K562 (cell line): ENCODE data around the gene GTF3C6. TPM values are rescaled to one million over a fixed set of nuclear protein-coding genes. Genes with fewer than 3 reads are reported as not detected.
A peak's percentile ranks its signal among the peaks of the same experiment; 100 is the strongest.

Source experiments
- ATAC-seq: fragments of 200-7000 bp; cut with Tn5 transposase; 3 replicates; pipeline ENCODE4 v1.9.1; 2020; ENCODE audit warnings: moderate library complexity
- BruUV-seq: library from RNA; stranded (reverse); fragments of 400-500 nt; replicated peaks from 2 replicates; lab custom pipeline; 2021; lab: Mats Ljungman, UMichigan
- CTCF ChIA-PET: fragments of 300-600 bp; formaldehyde crosslinking; extraction: SDS; loops from one replicate; lab custom pipeline; 2021; ENCODE audit warnings: low intra/inter-chr PET ratio; lab: Yijun Ruan, JAX
- POLR2A ChIA-PET: fragments of 300-600, 350-650 bp; sonication (Branson Sonifier 250); formaldehyde crosslinking; extraction: SDS; loops from one replicate; lab custom pipeline; 2021; ENCODE audit warnings: antibody characterized with exemption, inconsistent platforms; lab: Yijun Ruan, JAX
- DNase-seq, 4 experiments: peaks; one replicate each; pipeline versions ENCODE4 v3.0.0 to v3.0.0-alpha.2; 2011 to 2018; ENCODE audit warnings: low spot score in 3 of 4, mixed read lengths in 3 of 4; ENCODE audit errors: extremely low read depth in 1 of 4
- FAIRE-seq: peaks from 2 replicates; lab custom pipeline; 2011; peaks lifted over from hg19 to GRCh38; lab: Jason Lieb, UNC
- H2AFZ ChIP-seq: 2 replicates; pipeline ENCODE4 v1.6.0; 2011; ENCODE audit warnings: low read depth, low read length, control low read depth, inconsistent platforms
- H3K27ac ChIP-seq: fragments of 200-600 bp; 3 replicates; pipeline ENCODE4 v1.8.0; 2011; ENCODE audit warnings: low read depth, mild to moderate bottlenecking, control low read depth, inconsistent platforms, low read length, moderate library complexity, mixed read lengths; ENCODE audit errors: extremely low read depth
- H3K27me3 ChIP-seq, 2 experiments: fragments of 300-600 bp in 1 of 2; 2 replicates in 1 of 2; 3 replicates in 1 of 2; pipeline versions ENCODE4 v1.6.0 to v1.8.0; 2011; ENCODE audit warnings: inconsistent platforms in 2 of 2, low read length in 2 of 2, mild to moderate bottlenecking in 1 of 2, mixed read lengths in 1 of 2, moderate library complexity in 1 of 2; ENCODE audit not compliant: control insufficient read depth in 2 of 2, insufficient read depth in 2 of 2
- H3K36me3 ChIP-seq: fragments of 300-600 bp; 3 replicates; pipeline ENCODE4 v1.8.0; 2011; ENCODE audit warnings: mild to moderate bottlenecking, low read length, inconsistent platforms; ENCODE audit not compliant: control insufficient read depth, insufficient read depth
- H3K4me1 ChIP-seq, 2 experiments: fragments of 200-600 bp in 1 of 2; replicated peaks in 1 of 2; 2 replicates in 1 of 2; 3 replicates in 1 of 2; pipeline versions ENCODE4 v1.5.1 to v1.8.0; 2011; ENCODE audit warnings: inconsistent platforms in 2 of 2, low read length in 2 of 2, mild to moderate bottlenecking in 1 of 2, mixed read lengths in 1 of 2, moderate library complexity in 1 of 2; ENCODE audit not compliant: control insufficient read depth in 2 of 2, insufficient read depth in 2 of 2
- H3K4me2 ChIP-seq: 2 replicates; pipeline ENCODE4 v1.6.1; 2011; ENCODE audit warnings: low read length, control low read depth, inconsistent platforms, mixed read lengths; ENCODE audit not compliant: insufficient read depth
- H3K4me3 ChIP-seq: fragments of 200-600 bp; sonication (generic), shearing (Covaris generic); 2 replicates; pipeline ENCODE4 v1.5.1; 2016; ENCODE audit warnings: control low read depth, inconsistent platforms
- H3K79me2 ChIP-seq: fragments of 200-600 bp; 3 replicates; pipeline ENCODE4 v1.8.0; 2011; ENCODE audit warnings: low read length, inconsistent platforms; ENCODE audit not compliant: control insufficient read depth, insufficient read depth
- H3K9ac ChIP-seq, 2 experiments: 2 replicates each; pipeline versions ENCODE4 v1.6.0 to v1.6.1; 2011; ENCODE audit warnings: low read depth in 2 of 2, low read length in 2 of 2, control low read depth in 1 of 2, inconsistent platforms in 1 of 2, mild to moderate bottlenecking in 1 of 2, mixed read lengths in 1 of 2; ENCODE audit not compliant: insufficient read depth in 1 of 2
- H3K9me1 ChIP-seq: one replicate; pipeline ENCODE4 v1.6.0; 2011; ENCODE audit warnings: inconsistent platforms, mild to moderate bottlenecking, low read length, moderate library complexity; ENCODE audit not compliant: control insufficient read depth, insufficient read depth
- H3K9me3 ChIP-seq: replicated peaks from 2 replicates; pipeline ENCODE4 v1.5.1; 2011; ENCODE audit warnings: low read depth, low read length, inconsistent platforms; ENCODE audit not compliant: control insufficient read depth, insufficient read depth
- H4K20me1 ChIP-seq: replicated peaks from 2 replicates; pipeline ENCODE4 v1.6.1; 2011; ENCODE audit warnings: low read length, inconsistent platforms, mixed read lengths; ENCODE audit not compliant: control insufficient read depth, insufficient read depth
- ARID4B ChIP-seq: sonication (generic); formaldehyde crosslinking; IDR thresholded peaks from 2 replicates; pipeline ENCODE4 v1.8.0; 2022; ENCODE audit warnings: mild to moderate bottlenecking, missing genetic modification reagents
- FOXP4 ChIP-seq: sonication (generic); formaldehyde crosslinking; IDR thresholded peaks from 2 replicates; pipeline ENCODE4 v1.8.0; 2022; ENCODE audit warnings: mild to moderate bottlenecking, missing genetic modification reagents, borderline replicate concordance
- IFI16 ChIP-seq: fragments of 250-450 bp; sonication (Bioruptor Pico); IDR thresholded peaks from 2 replicates; pipeline ENCODE4 v2.1.2; 2022; ENCODE audit warnings: mild to moderate bottlenecking, inconsistent platforms
- NR0B1 ChIP-seq: fragments of 450-650 bp; IDR thresholded peaks from one replicate; pipeline ENCODE4 v1.6.1; 2018; ENCODE audit warnings: mild to moderate bottlenecking, moderate library complexity; ENCODE audit not compliant: partially characterized antibody
- ZFP36 ChIP-seq: fragments of 150-350 bp; IDR thresholded peaks from 2 replicates; pipeline ENCODE4 v1.6.1; 2018; ENCODE audit warnings: low read length, low read depth; ENCODE audit not compliant: partially characterized antibody
- ZNF121 ChIP-seq: sonication (generic); formaldehyde crosslinking; conservative IDR thresholded peaks from 2 replicates; pipeline ENCODE4 v1.8.0; 2022; ENCODE audit warnings: missing genetic modification reagents
- ZNF354B ChIP-seq: fragments of 250-450 bp; sonication (Bioruptor Pico); IDR thresholded peaks from 2 replicates; pipeline ENCODE4 v1.4.0; 2020
- WGBS: fragments of 100-300 bp; shearing (Covaris generic); methylation state at CpG from one replicate; pipeline ENCODE4 v1.1.6; 2016; ENCODE audit warnings: low coverage, mixed read lengths; ENCODE audit not compliant: insufficient coverage; ENCODE audit errors: missing lambda C conversion rate; 5-methylcytosine and 5-hydroxymethylcytosine counted together
- in situ Hi-C: fragments of 300-500 bp; cut with MboI; formaldehyde crosslinking; loops from 4 replicates; pipeline ENCODE4 v1.15.0; 2018; ENCODE audit warnings: inconsistent platforms, mixed read lengths
- intact Hi-C: fragments of 100-400 bp; cut with micrococcal nuclease; formaldehyde crosslinking; loops from 2 replicates; pipeline ENCODE4 v1.14.2; 2022
- polyA plus RNA-seq, 8 experiments: library from polyadenylated mRNA; depleted of rRNA in 4 of 8; stranded (reverse) in 5 of 8; unstranded in 3 of 8; fragments of >200 nt; fragmentation: Nextera tagmentation in 2 of 8; fragmentation: Illumina TruSeq in 1 of 8; extraction: Ambion mirVana in 2 of 8; extraction: Trizol in 1 of 8; gene quantifications; 2 replicates each; pipeline versions ENCODE4 v1.2.1 to v1.2.3, GENCODE V29; 2011 to 2014; ENCODE audit warnings: inconsistent platforms in 1 of 8, missing spikeins in 1 of 8
- total RNA-seq, 7 experiments: library from RNA; depleted of rRNA in 6 of 7; stranded (reverse); fragments of >200 nt in 6 of 7; fragmentation: Illumina TruSeq in 2 of 7; extraction: Trizol in 2 of 7; gene quantifications; 2 replicates each; pipeline versions ENCODE4 v1.2.1 to v1.2.3, GENCODE V29; 2011 to 2021; ENCODE audit warnings: low replicate concordance in 1 of 7
- TF ChIP-seq, protein P1 (sequence below): sonication (generic); formaldehyde crosslinking; IDR thresholded peaks from 2 replicates; pipeline ENCODE4 v1.8.0; 2022; ENCODE audit warnings: mild to moderate bottlenecking, missing genetic modification reagents

GTF3C6 gene
- total and polyA plus RNA-seq, 9 of the 15 experiments (the other 6 are each of a cell fraction or from before 2014, with no cell fraction given): 37.6 to 140 (median 111) TPM

DNA sequence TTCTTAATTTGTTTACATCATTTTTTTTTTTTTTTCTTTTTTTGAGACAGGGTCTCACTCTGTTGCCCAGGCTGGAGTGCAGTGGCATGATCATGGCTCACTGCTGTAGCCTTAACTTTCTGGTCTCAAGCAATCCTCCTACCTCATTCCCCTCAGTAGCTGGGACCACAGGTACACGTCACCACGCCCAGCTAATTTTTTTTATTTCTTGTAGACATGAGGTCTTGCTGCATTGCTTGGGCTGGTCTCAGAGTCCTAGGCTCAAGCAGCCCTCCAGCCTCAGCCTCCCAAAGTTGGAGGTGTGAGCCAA, 53.6 kb downstream of the GTF3C6 start:
- Histone ChIP-seq H2AFZ (no peak overlapping the region), H3K4me3 (no peak overlapping the region), H3K4me2 (no peak overlapping the region), H3K36me3 (peaks cover 87% of the 10 kb centered on the region), H3K4me1 (no peaks in the 10 kb centered on the region), H3K27ac (no peak overlapping the region), H4K20me1 (0 out of 2 replicates have a peak, but pooled peaks cover 3% of the 10 kb centered on the region), H3K79me2 (peaks cover 16% of the 10 kb centered on the region; the same call in 1 of the 3 replicates), H3K9me3 (no peaks in the 10 kb centered on the region), H3K9me1 (no peaks in the 10 kb centered on the region), H3K27me3 (no peaks in the 10 kb centered on the region), H3K9ac (no peak overlapping the region)
- no peak for TF ChIP-seq ZFP36
- peak; percentile 69 for TF ChIP-seq ZNF121 (CRISPR knock-in tag)
- no peak for TF ChIP-seq ZNF354B (CRISPR knock-in tag)
- TF ChIP-seq FOXP4: no peak
- TF ChIP-seq ARID4B (CRISPR knock-in tag): no peak
- TF ChIP-seq NR0B1: no peak
- no peak for TF ChIP-seq IFI16 (CRISPR knock-in tag)
- TF ChIP-seq, protein P1, sequence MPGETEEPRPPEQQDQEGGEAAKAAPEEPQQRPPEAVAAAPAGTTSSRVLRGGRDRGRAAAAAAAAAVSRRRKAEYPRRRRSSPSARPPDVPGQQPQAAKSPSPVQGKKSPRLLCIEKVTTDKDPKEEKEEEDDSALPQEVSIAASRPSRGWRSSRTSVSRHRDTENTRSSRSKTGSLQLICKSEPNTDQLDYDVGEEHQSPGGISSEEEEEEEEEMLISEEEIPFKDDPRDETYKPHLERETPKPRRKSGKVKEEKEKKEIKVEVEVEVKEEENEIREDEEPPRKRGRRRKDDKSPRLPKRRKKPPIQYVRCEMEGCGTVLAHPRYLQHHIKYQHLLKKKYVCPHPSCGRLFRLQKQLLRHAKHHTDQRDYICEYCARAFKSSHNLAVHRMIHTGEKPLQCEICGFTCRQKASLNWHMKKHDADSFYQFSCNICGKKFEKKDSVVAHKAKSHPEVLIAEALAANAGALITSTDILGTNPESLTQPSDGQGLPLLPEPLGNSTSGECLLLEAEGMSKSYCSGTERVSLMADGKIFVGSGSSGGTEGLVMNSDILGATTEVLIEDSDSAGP: no peak
- no TSS peak for BruUV-seq
- ATAC-seq: no peak
- in situ Hi-C loops (no loop called here), intact Hi-C loops (loop anchor here (5.0 to 10.0 kb wide), 2 partner anchors 245 to 463 kb away; a partner anchor contains a TSS)
- ChIA-PET POLR2A (interaction anchor here (0.6 to 1.4 kb wide), 4 partner anchors 15 to 945 kb away, joined by 3 read pairs; no protein-coding TSS in a partner anchor), CTCF (interaction anchor here (0.6 to 1.8 kb wide), 4 partner anchors 245 to 631 kb away, joined by 3 to 9 read pairs (median 4); no protein-coding TSS in a partner anchor)
- no peak for FAIRE-seq
- 91% methylated on average over 2 of the region's 2 CpGs for WGBS
- DNase-seq: no peak
